ENCODE measurements around the gene BMP7. TPM values are rescaled to one million over a fixed set of nuclear protein-coding genes. Genes with fewer than 3 reads are reported as not detected.

The BMP7 gene
- total RNA-seq, 4 donors from 2014 or later: 4.6 to 7.1 (median 5.6) TPM

DNA sequence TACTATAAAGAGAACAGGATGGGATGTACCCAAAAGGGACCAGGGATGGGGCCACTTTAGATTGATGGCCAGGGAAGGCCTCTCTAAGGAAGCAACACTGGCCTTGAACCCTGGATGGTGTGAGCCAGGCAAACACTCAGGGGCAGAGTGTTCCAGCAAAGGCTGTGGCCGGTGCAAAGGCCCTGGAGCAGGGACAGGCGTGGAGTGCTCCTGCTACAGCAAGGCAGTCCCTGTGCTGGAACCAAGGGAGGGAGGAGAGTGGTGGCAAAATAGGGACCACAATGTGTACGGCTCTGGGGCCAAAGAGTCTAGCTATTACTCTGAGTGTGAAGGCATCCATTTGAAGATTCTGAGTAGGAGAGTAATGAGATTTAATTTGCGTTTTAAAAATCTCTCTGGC is 131.6 kb downstream of the BMP7 start:
- Histone ChIP-seq H3K4me3 (no peak overlapping the region), H3K27ac (replicated peaks in 1 of 4) (no peak overlapping the region), H3K9me3 (no peaks in the 10 kb centered on the region), H3K36me3 (no peaks in the 10 kb centered on the region), H3K4me1 (no peaks in the 10 kb centered on the region), H3K27me3 (peaks cover 0 to 36% (median 0%) of the 10 kb centered on the region in 4 donors)
- intact Hi-C loops (cut with DNase I): no loop called here
- TF ChIP-seq POLR2AphosphoS5 (IDR thresholded peaks at IDR 0.05) (no peak), POLR2A (IDR thresholded peaks at IDR 0.05; ENCODE audit: low read depth) (no peak), CTCF (IDR thresholded peaks at IDR 0.05) (no peak), EP300 (IDR thresholded peaks at IDR 0.05) (no peak)
- DNase-seq (ENCODE audit: extremely low spot score): no peak
- 88% methylated on average over 4 of the region's 4 CpGs for WGBS

DNA sequence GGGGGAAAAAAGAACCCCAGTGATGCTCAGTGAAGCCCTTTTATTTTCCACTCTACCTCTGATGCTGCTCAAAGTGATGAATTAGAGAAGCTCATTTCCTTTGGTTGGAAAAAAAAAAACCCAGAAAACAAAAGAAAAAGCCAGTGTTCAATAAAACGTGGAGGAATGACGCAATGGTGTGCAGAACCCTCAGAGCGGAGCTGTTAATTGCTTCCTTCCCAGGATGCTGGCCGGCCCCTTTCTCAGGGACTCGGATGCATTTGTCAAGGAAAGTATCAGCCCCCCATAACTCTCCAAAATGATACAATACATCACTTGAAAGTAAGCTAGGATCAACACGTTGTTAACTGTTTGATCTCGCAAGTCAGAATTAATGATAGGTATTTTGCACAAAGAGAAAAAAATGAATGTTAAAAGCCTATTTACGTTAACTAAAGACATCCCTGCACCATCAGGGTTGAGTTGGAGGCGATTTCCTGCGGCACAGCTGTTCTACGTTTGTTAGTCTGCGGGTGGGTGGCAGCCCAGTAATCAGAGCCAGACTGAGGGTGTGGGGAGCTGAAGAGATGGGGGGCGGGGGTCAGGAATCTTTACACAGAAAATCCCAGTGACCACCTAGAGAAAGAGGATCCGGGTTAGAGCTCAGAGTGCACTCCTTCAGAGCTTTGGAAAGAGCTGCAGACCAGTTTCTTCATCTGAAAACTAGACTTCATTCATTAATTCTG is 132.4 kb downstream of the BMP7 start:
- 29% methylated on average over 14 of the region's 14 CpGs for WGBS
- Histone ChIP-seq H3K4me3 (no peak overlapping the region), H3K4me1 (no peaks in the 10 kb centered on the region), H3K36me3 (no peaks in the 10 kb centered on the region), H3K9me3 (no peaks in the 10 kb centered on the region), H3K27me3 (peaks cover 0 to 36% (median 0%) of the 10 kb centered on the region in 4 donors), H3K27ac (replicated peaks in 1 of 4) (no peak overlapping the region)
- TF ChIP-seq CTCF (IDR thresholded peaks at IDR 0.05) (no peak), POLR2A (IDR thresholded peaks at IDR 0.05; ENCODE audit: low read depth) (no peak), EP300 (IDR thresholded peaks at IDR 0.05) (no peak), POLR2AphosphoS5 (IDR thresholded peaks at IDR 0.05) (no peak)
- DNase-seq (ENCODE audit: extremely low spot score): no peak
- intact Hi-C loops (cut with DNase I): no loop called here

DNA sequence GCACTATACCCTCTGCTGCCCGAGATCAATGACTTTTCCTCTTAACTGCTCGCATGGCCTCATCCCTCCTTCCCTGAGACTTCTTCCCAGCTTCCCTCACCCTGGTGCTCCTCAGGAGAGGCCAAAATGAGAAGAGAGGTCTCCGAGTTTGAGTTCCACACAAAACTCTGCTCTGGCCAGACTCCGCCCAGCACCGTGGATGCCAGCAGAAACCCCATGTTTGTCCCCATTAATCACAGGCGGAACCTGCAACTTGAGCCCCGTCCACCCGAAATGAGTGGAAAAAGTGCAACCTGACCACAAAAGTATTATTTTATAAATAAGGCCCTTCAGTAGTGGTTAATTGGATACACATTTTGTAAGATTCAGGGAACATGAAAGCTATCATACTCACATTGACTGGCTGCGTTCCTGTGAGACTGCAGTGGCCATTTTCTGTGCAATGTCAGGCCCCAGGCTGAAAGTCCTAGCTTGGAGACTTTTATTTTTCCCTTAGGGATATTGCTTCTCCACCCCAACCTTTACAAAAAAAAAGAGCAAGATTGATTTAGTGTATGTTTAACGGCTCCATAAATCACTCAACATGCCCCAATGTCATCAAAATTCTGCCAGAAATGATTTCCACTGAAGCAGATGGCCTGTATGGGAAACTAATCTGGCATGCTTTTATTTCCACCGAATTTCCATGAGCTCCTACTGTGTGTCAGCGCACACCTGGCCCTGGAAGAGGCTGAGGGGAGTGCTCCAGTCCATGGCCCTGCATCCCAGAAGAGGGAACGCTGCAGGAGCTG is 134.6 kb downstream of the BMP7 start:
- WGBS: 91% methylated on average over 13 of the region's 13 CpGs
- Histone ChIP-seq H3K27me3 (peaks cover 0 to 40% (median 0%) of the 10 kb centered on the region in 4 donors), H3K27ac (replicated peaks in 1 of 4) (no peak overlapping the region), H3K36me3 (no peaks in the 10 kb centered on the region), H3K4me3 (no peak overlapping the region), H3K9me3 (no peaks in the 10 kb centered on the region), H3K4me1 (no peaks in the 10 kb centered on the region)
- TF ChIP-seq CTCF (IDR thresholded peaks at IDR 0.05) (no peak), POLR2A (IDR thresholded peaks at IDR 0.05; ENCODE audit: low read depth) (no peak)
- no peak for DNase-seq (ENCODE audit: extremely low spot score)
- intact Hi-C loops (cut with DNase I): no loop called here

DNA sequence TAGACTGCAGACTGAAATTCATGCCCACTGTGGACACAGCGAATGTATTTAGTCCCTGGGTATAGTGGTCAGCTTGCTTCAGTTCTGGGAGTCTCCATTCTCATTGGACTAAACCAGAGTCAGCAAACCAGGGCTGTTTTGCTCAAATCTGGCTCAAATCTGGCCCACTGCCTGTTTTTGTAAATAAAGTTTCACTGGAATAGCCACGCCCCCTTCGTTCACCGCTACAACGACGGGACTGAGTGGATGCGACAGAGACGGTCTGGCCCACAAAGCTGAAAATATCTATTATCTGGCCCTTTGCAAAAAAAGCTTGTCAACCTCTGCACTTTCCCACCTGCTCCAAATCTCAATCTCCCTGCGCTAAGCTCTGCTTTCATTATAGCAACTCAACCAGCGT is 135.4 kb downstream of the BMP7 start:
- Histone ChIP-seq H3K9me3 (no peaks in the 10 kb centered on the region), H3K27me3 (peaks cover 0 to 38% (median 0%) of the 10 kb centered on the region in 4 donors), H3K4me3 (no peak overlapping the region), H3K27ac (replicated peaks in 1 of 4) (no peak overlapping the region), H3K4me1 (no peaks in the 10 kb centered on the region), H3K36me3 (no peaks in the 10 kb centered on the region)
- intact Hi-C loops (cut with DNase I): no loop called here
- 70% methylated on average over 10 of the region's 10 CpGs for WGBS
- no peak for DNase-seq (ENCODE audit: extremely low spot score)
- no peak for TF ChIP-seq CTCF (IDR thresholded peaks at IDR 0.05)
- TF ChIP-seq EP300 (IDR thresholded peaks at IDR 0.05): no peak
- TF ChIP-seq POLR2AphosphoS5 (IDR thresholded peaks at IDR 0.05): no peak
- no peak for TF ChIP-seq POLR2A (IDR thresholded peaks at IDR 0.05; ENCODE audit: low read depth)
